ENCODE results near the gene THSD4. TPM values are rescaled to one million over a fixed set of nuclear protein-coding genes. Genes with fewer than 3 reads are reported as not detected.

The THSD4 gene
- total RNA-seq, 2 experiments from 2014 or later: 0.08 TPM; not detected in 1

- Mint-ChIP-seq H3K27ac (no peak overlapping the region), H3K36me3 (ENCODE audit: low read depth) (no peaks in the 10 kb centered on the region), H3K4me1 (no peaks in the 10 kb centered on the region), H3K4me3 (no peak overlapping the region), H3K27me3 (peaks cover 9% of the 10 kb centered on the region), H3K9me3 (no peaks in the 10 kb centered on the region)
- DNase-seq: no peak
- POLR2A ChIA-PET: no interaction called here
- CTCF ChIA-PET: no interaction called here
Observed at GRCh38 chr15:71551566-71551965, 436.3 kb downstream of the THSD4 start.

GRCh38 chr15:71559098-71559497, 443.8 kb downstream of the THSD4 start:
- H3K36me3 Mint-ChIP-seq (ENCODE audit: low read depth): no peaks in the 10 kb centered on the region
- CTCF ChIA-PET: no interaction called here
- no peak for DNase-seq
- no peaks in the 10 kb centered on the region for H3K4me1 Mint-ChIP-seq
- no peak overlapping the region for H3K4me3 Mint-ChIP-seq
- H3K27me3 Mint-ChIP-seq: peaks cover 3% of the 10 kb centered on the region
- H3K27ac Mint-ChIP-seq: no peak overlapping the region
- H3K9me3 Mint-ChIP-seq: no peaks in the 10 kb centered on the region
- POLR2A ChIA-PET: no interaction called here

GRCh38 chr15:71559616-71560015, 444.3 kb downstream of the THSD4 start:
- POLR2A ChIA-PET: no interaction called here
- peaks cover 3% of the 10 kb centered on the region for H3K27me3 Mint-ChIP-seq
- no peaks in the 10 kb centered on the region for H3K36me3 Mint-ChIP-seq (ENCODE audit: low read depth)
- H3K27ac Mint-ChIP-seq: no peak overlapping the region
- CTCF ChIA-PET: no interaction called here
- no peaks in the 10 kb centered on the region for H3K4me1 Mint-ChIP-seq
- no peak for DNase-seq
- H3K9me3 Mint-ChIP-seq: no peaks in the 10 kb centered on the region
- H3K4me3 Mint-ChIP-seq: no peak overlapping the region

GRCh38 chr15:71562251-71562650, 447.0 kb downstream of the THSD4 start:
- no peak overlapping the region for H3K4me3 Mint-ChIP-seq
- ChIA-PET POLR2A (no interaction called here), CTCF (no interaction called here)
- H3K27me3 Mint-ChIP-seq: peaks cover 7% of the 10 kb centered on the region
- no peaks in the 10 kb centered on the region for H3K4me1 Mint-ChIP-seq
- no peaks in the 10 kb centered on the region for H3K9me3 Mint-ChIP-seq
- H3K27ac Mint-ChIP-seq: no peak overlapping the region
- no peaks in the 10 kb centered on the region for H3K36me3 Mint-ChIP-seq (ENCODE audit: low read depth)
- no peak for DNase-seq

GRCh38 chr15:71564217-71564616, 448.9 kb downstream of the THSD4 start:
- no peak for DNase-seq
- no peaks in the 10 kb centered on the region for H3K4me1 Mint-ChIP-seq
- CTCF ChIA-PET: no interaction called here
- peaks cover 5% of the 10 kb centered on the region for H3K27me3 Mint-ChIP-seq
- POLR2A ChIA-PET: no interaction called here
- no peak overlapping the region for H3K27ac Mint-ChIP-seq
- H3K9me3 Mint-ChIP-seq: no peaks in the 10 kb centered on the region
- no peak overlapping the region for H3K4me3 Mint-ChIP-seq
- H3K36me3 Mint-ChIP-seq (ENCODE audit: low read depth): no peaks in the 10 kb centered on the region

- no peak overlapping the region for H3K27ac Mint-ChIP-seq
Observed at GRCh38 chr15:71565006-71565405, 449.7 kb downstream of the THSD4 start.

GRCh38 chr15:71565631-71566160, 450.4 kb downstream of the THSD4 start:
- H3K9me3 Mint-ChIP-seq: no peaks in the 10 kb centered on the region

More at GRCh38 chr15:71565006-71565405, 449.7 kb downstream of the THSD4 start:
- ChIA-PET CTCF (no interaction called here), POLR2A (no interaction called here)
- Mint-ChIP-seq H3K27me3 (peaks cover 5% of the 10 kb centered on the region), H3K36me3 (ENCODE audit: low read depth) (no peaks in the 10 kb centered on the region), H3K4me3 (no peak overlapping the region), H3K9me3 (no peaks in the 10 kb centered on the region), H3K4me1 (no peaks in the 10 kb centered on the region)
- DNase-seq: no peak

GRCh38 chr15:71566226-71566625, 451.0 kb downstream of the THSD4 start:
- H3K36me3 Mint-ChIP-seq (ENCODE audit: low read depth): no peaks in the 10 kb centered on the region
- H3K4me1 Mint-ChIP-seq: no peaks in the 10 kb centered on the region
- no peak for DNase-seq
- H3K4me3 Mint-ChIP-seq: no peak overlapping the region
- H3K9me3 Mint-ChIP-seq: no peaks in the 10 kb centered on the region
- ChIA-PET CTCF (no interaction called here), POLR2A (no interaction called here)
- no peak overlapping the region for H3K27ac Mint-ChIP-seq
- peaks cover 5% of the 10 kb centered on the region for H3K27me3 Mint-ChIP-seq

More at GRCh38 chr15:71565631-71566160, 450.4 kb downstream of the THSD4 start:
- Mint-ChIP-seq H3K4me1 (no peaks in the 10 kb centered on the region), H3K27ac (no peak overlapping the region), H3K27me3 (peaks cover 5% of the 10 kb centered on the region), H3K36me3 (ENCODE audit: low read depth) (no peaks in the 10 kb centered on the region), H3K4me3 (no peak overlapping the region)
- ChIA-PET POLR2A (no interaction called here), CTCF (no interaction called here)
- no peak for DNase-seq

GRCh38 chr15:71567173-71567572, 451.9 kb downstream of the THSD4 start:
- ChIA-PET POLR2A (no interaction called here), CTCF (no interaction called here)
- no peak overlapping the region for H3K4me3 Mint-ChIP-seq
- no peaks in the 10 kb centered on the region for H3K9me3 Mint-ChIP-seq
- H3K27ac Mint-ChIP-seq: no peak overlapping the region
- no peak for DNase-seq
- peaks cover 5% of the 10 kb centered on the region for H3K27me3 Mint-ChIP-seq
- H3K36me3 Mint-ChIP-seq (ENCODE audit: low read depth): no peaks in the 10 kb centered on the region
- H3K4me1 Mint-ChIP-seq: no peaks in the 10 kb centered on the region

- Mint-ChIP-seq H3K27me3 (peaks cover 5% of the 10 kb centered on the region), H3K4me3 (no peak overlapping the region), H3K36me3 (ENCODE audit: low read depth) (no peaks in the 10 kb centered on the region), H3K9me3 (no peaks in the 10 kb centered on the region), H3K4me1 (no peaks in the 10 kb centered on the region), H3K27ac (no peak overlapping the region)
- ChIA-PET CTCF (no interaction called here), POLR2A (no interaction called here)
- no peak for DNase-seq
Observed at GRCh38 chr15:71568227-71568626, 453.0 kb downstream of the THSD4 start.

- Mint-ChIP-seq H3K36me3 (ENCODE audit: low read depth) (no peaks in the 10 kb centered on the region), H3K27me3 (peaks cover 2% of the 10 kb centered on the region), H3K4me1 (no peaks in the 10 kb centered on the region), H3K9me3 (no peaks in the 10 kb centered on the region), H3K27ac (no peak overlapping the region), H3K4me3 (no peak overlapping the region)
- no peak for DNase-seq
- CTCF ChIA-PET: no interaction called here
- POLR2A ChIA-PET: no interaction called here
Observed at GRCh38 chr15:71570736-71571135, 455.5 kb downstream of the THSD4 start.

GRCh38 chr15:71571641-71572040, 456.4 kb downstream of the THSD4 start:
- CTCF ChIA-PET: interaction anchor here (1.0 kb wide), 1 partner anchor 172 kb away, joined by 4 read pairs; no protein-coding TSS in a partner anchor
- H3K36me3 Mint-ChIP-seq (ENCODE audit: low read depth): no peaks in the 10 kb centered on the region
- no peaks in the 10 kb centered on the region for H3K4me1 Mint-ChIP-seq
- DNase-seq: no peak
- no peak overlapping the region for H3K4me3 Mint-ChIP-seq
- H3K9me3 Mint-ChIP-seq: no peaks in the 10 kb centered on the region
- POLR2A ChIA-PET: no interaction called here
- H3K27me3 Mint-ChIP-seq: peaks cover 6% of the 10 kb centered on the region
- H3K27ac Mint-ChIP-seq: no peak overlapping the region

GRCh38 chr15:71572452-71573053, 457.3 kb downstream of the THSD4 start:
- H3K9me3 Mint-ChIP-seq: no peaks in the 10 kb centered on the region
- no peaks in the 10 kb centered on the region for H3K36me3 Mint-ChIP-seq (ENCODE audit: low read depth)
- H3K27ac Mint-ChIP-seq: no peak overlapping the region
- H3K4me1 Mint-ChIP-seq: no peaks in the 10 kb centered on the region
- CTCF ChIA-PET: no interaction called here
- DNase-seq: no peak
- H3K4me3 Mint-ChIP-seq: no peak overlapping the region
- POLR2A ChIA-PET: no interaction called here
- peaks cover 5% of the 10 kb centered on the region for H3K27me3 Mint-ChIP-seq

GRCh38 chr15:71573599-71573998, 458.3 kb downstream of the THSD4 start:
- Mint-ChIP-seq H3K9me3 (no peaks in the 10 kb centered on the region), H3K27ac (no peak overlapping the region), H3K27me3 (peaks cover 5% of the 10 kb centered on the region), H3K4me3 (no peak overlapping the region), H3K4me1 (no peaks in the 10 kb centered on the region), H3K36me3 (ENCODE audit: low read depth) (no peaks in the 10 kb centered on the region)
- ChIA-PET CTCF (no interaction called here), POLR2A (no interaction called here)
- no peak for DNase-seq
